ENCODE results near the gene ITPRIPL2. TPM values are rescaled to one million over a fixed set of nuclear protein-coding genes. Genes with fewer than 3 reads are reported as not detected.

ITPRIPL2 gene
- total RNA-seq, 1 donor = 46.2 TPM

DNA sequence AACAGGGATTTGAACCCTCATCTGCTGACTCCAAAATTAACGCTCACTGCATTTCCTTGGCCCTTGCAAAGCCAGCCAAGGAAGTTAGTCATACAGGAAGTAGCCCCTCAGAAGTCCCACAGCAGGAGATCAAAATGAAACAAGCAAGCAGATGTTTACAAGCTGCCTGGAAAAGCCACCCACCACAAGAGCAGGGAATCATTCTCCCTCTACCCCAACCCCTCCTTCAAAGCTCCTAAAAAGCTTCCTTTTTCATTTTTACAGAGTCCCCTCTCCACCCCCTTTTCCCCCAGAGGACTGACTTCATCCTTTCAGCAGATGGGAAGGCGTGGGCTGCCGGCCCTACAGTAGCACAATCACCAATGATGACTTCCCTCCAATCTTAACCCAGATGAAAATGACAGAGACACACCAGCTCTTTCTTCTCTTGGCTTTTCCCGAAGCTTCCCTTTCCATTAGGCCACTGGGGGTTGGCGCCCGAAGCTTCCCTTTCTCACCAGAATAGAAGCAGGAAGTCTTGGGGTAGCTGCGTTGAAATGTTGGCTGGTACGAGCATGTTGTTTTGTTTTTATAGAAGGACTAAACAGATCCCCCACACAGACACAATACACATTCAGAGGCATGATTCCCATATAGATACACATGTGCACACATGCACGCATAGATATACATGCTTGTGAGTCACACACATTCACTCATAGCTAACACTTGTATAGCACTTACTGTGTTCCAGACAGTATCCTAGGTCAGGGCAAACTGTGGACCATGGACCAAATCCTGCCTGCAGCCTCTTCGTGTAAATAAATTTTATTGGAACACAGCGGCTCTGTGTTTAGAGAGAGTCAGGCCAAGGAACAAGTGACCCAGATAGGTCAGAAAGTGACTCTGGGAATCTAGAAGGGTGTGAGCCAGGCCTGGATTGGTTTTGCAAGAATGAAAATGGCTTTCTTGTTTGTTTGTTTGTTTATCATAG, 17.4 kb downstream of the ITPRIPL2 start:
- H3K4me3 ChIP-seq (ENCODE audit: low read depth, low read length) = no peak overlapping the region
- TF ChIP-seq, protein P1, sequence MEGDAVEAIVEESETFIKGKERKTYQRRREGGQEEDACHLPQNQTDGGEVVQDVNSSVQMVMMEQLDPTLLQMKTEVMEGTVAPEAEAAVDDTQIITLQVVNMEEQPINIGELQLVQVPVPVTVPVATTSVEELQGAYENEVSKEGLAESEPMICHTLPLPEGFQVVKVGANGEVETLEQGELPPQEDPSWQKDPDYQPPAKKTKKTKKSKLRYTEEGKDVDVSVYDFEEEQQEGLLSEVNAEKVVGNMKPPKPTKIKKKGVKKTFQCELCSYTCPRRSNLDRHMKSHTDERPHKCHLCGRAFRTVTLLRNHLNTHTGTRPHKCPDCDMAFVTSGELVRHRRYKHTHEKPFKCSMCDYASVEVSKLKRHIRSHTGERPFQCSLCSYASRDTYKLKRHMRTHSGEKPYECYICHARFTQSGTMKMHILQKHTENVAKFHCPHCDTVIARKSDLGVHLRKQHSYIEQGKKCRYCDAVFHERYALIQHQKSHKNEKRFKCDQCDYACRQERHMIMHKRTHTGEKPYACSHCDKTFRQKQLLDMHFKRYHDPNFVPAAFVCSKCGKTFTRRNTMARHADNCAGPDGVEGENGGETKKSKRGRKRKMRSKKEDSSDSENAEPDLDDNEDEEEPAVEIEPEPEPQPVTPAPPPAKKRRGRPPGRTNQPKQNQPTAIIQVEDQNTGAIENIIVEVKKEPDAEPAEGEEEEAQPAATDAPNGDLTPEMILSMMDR (IDR thresholded peaks at IDR 0.05; ENCODE audit: insufficient read depth, low read depth, low read length) = no peak
- peak; percentile 90 for DNase-seq (ENCODE audit: low read depth)

DNA sequence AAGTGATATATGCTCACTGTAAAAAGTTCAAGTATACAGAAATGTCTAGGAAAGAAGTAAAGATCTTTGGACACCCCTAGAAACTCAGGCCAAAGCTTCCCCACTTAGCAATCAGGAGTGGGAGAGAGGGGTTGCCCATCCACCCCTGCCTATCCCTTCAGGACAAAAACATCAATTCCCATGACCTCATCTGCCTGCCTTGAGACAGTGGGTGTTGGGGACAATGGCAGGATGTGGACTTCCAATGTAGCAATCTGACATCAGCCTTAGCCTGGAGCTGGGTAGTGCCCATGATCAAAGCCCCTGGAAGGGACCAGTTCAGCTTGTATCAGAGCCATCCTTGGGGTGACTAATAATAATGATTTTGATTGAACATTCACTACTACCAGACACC, 18.1 kb downstream of the ITPRIPL2 start:
- TF ChIP-seq, protein P1 (IDR thresholded peaks at IDR 0.05; ENCODE audit: insufficient read depth, low read depth, low read length) = no peak
- peak; percentile 44 for DNase-seq (ENCODE audit: low read depth)
- no peak overlapping the region for H3K4me3 ChIP-seq (ENCODE audit: low read depth, low read length)

DNA sequence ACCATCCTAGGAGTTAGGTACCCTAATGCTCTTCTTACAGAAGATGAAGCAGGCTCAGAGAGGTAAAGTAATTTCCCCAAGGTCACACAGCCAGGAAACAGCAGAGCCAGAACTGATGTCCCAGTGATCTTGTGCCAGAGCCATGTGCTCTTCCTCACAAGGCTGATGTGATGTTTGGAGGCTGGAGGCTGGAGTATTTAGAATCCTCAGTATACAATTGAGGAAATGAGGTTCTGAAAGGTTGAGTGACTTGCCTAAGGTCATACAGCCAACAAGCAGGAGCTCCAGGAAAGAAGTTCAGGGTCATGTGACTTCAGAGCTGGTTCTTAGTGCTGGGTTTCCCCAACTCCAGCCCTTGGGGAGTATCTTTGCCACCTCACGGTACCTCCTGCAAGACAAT, 18.5 kb downstream of the ITPRIPL2 start:
- no peak for DNase-seq (ENCODE audit: low read depth)
- TF ChIP-seq, protein P1 (IDR thresholded peaks at IDR 0.05; ENCODE audit: insufficient read depth, low read depth, low read length) = no peak
- no peak overlapping the region for H3K4me3 ChIP-seq (ENCODE audit: low read depth, low read length)

DNA sequence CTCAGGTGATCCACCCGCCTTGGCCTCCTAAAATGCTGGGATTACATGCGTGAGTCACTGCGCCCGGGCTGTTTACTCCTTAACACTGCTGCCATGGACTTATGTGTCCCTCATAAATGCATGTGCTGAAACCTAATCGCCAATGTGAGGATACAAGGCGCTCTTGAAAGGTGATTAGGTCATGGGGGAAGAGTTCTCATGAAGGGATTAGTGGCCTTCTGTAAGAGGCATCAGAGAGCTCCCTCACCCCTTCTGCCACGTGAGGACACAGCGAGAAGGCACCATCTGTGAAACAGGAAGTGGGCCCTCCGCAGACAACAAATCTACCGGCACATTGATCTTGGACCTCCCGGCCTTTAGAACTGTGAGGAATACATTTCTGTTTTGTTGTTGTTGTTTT, 19.1 kb downstream of the ITPRIPL2 start:
- TF ChIP-seq, protein P1 (IDR thresholded peaks at IDR 0.05; ENCODE audit: insufficient read depth, low read depth, low read length) = no peak
- peak; percentile 98 for DNase-seq (ENCODE audit: low read depth)
- no peak overlapping the region for H3K4me3 ChIP-seq (ENCODE audit: low read depth, low read length)

DNA sequence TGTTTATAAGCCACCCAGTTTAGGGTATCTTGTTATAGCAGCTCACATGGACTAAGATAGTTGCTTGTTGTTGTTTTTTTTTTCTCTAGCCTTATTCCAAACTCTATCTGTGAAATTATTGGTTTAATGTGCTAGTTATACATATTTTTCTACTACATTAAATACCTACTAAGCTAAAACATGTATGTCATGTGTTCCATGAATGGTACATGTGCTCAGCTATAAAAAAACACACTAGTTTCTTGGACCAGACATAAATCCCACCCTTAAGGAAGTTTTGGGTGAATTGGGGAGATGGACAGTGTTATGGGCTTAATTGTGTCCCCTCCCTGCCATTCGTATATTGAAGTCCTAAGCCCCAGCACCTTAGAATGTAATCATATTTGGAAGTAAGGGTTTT, 19.8 kb downstream of the ITPRIPL2 start:
- TF ChIP-seq, protein P1 (IDR thresholded peaks at IDR 0.05; ENCODE audit: insufficient read depth, low read depth, low read length) = no peak
- no peak for DNase-seq (ENCODE audit: low read depth)
- H3K4me3 ChIP-seq (ENCODE audit: low read depth, low read length) = no peak overlapping the region

DNA sequence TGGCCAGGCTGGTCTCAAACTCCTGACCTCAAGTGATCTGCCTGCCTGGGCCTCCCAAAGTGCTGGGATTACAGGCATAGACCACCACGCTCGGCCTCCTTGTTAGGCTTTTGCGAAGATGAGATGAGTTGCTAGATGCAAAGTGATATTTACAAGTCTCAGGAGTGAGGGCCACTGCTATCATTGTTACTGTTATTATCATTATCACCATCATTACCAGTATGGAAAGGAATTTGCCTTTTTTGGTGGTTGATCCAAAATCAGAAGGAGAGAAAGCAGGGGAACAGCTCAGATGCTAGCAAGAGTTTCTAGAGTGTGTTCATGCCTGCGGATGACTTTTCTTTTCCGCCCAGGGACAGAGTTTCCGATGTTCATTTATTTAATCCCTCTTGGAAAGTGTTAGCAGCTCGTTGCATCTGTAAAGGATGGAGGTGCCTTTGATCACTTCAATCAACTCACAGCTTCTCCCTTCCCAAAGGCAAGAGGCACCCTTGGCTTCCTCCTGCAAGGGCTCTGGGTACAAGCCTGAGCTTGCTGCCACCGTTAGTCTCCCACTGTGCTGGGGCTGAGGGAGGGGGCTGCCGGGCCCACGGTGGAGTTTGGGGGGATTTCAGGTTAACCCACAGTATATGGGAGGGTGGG, 21.6 kb downstream of the ITPRIPL2 start:
- H3K4me3 ChIP-seq (ENCODE audit: low read depth, low read length) = no peak overlapping the region
- TF ChIP-seq, protein P1 (IDR thresholded peaks at IDR 0.05; ENCODE audit: insufficient read depth, low read depth, low read length) = no peak
- DNase-seq (ENCODE audit: low read depth) = no peak
